ENCODE results near the gene FAM83G.
"Not testable (repeated sequence)": the region's sequence is repeated elsewhere in the genome, so short reads cannot be mapped to it uniquely, and the experiment has no call there.

The FAM83G gene

GRCh38 chr17:19023209-19023999, 18.8 kb upstream of the FAM83G start:
- in situ Hi-C loops (cut with HindIII; ENCODE audit: low sequenced_read_pairs) = no loop called here

GRCh38 chr17:19022747-19023146, 18.2 kb upstream of the FAM83G start:
- in situ Hi-C loops (cut with HindIII; ENCODE audit: low sequenced_read_pairs) = no loop called here

- in situ Hi-C loops (cut with HindIII; ENCODE audit: low sequenced_read_pairs) = no loop called here
Measured at GRCh38 chr17:19022128-19022527, 17.6 kb upstream of the FAM83G start.

GRCh38 chr17:19021622-19022083, 17.1 kb upstream of the FAM83G start:
- in situ Hi-C loops (cut with HindIII; ENCODE audit: low sequenced_read_pairs) = no loop called here

- in situ Hi-C loops (cut with HindIII; ENCODE audit: low sequenced_read_pairs) = not testable (repeated sequence)
Measured at GRCh38 chr17:19021011-19021621, 16.6 kb upstream of the FAM83G start.

- in situ Hi-C loops (cut with HindIII; ENCODE audit: low sequenced_read_pairs) = no loop called here
Measured at GRCh38 chr17:19020016-19020415, 15.5 kb upstream of the FAM83G start.

GRCh38 chr17:19019041-19019941, 14.7 kb upstream of the FAM83G start:
- in situ Hi-C loops (cut with HindIII; ENCODE audit: low sequenced_read_pairs) = no loop called here

- in situ Hi-C loops (cut with HindIII; ENCODE audit: low sequenced_read_pairs) = no loop called here
Measured at GRCh38 chr17:19018600-19018950, 14.0 kb upstream of the FAM83G start.

GRCh38 chr17:19017804-19018599, 13.4 kb upstream of the FAM83G start:
- in situ Hi-C loops (cut with HindIII; ENCODE audit: low sequenced_read_pairs) = no loop called here

GRCh38 chr17:19017401-19017800, 12.8 kb upstream of the FAM83G start:
- in situ Hi-C loops (cut with HindIII; ENCODE audit: low sequenced_read_pairs) = no loop called here

- in situ Hi-C loops (cut with HindIII; ENCODE audit: low sequenced_read_pairs) = no loop called here
Measured at GRCh38 chr17:19016881-19017280, 12.3 kb upstream of the FAM83G start.

- in situ Hi-C loops (cut with HindIII; ENCODE audit: low sequenced_read_pairs) = no loop called here
Measured at GRCh38 chr17:19016297-19016696, 11.7 kb upstream of the FAM83G start.

- in situ Hi-C loops (cut with HindIII; ENCODE audit: low sequenced_read_pairs) = no loop called here
Measured at GRCh38 chr17:19015428-19015827, 10.9 kb upstream of the FAM83G start.

- in situ Hi-C loops (cut with HindIII; ENCODE audit: low sequenced_read_pairs) = no loop called here
Measured at GRCh38 chr17:19014628-19015215, 10.2 kb upstream of the FAM83G start.

GRCh38 chr17:19013806-19014627, 9.5 kb upstream of the FAM83G start:
- in situ Hi-C loops (cut with HindIII; ENCODE audit: low sequenced_read_pairs) = no loop called here

GRCh38 chr17:19013226-19013625, 8.7 kb upstream of the FAM83G start:
- in situ Hi-C loops (cut with HindIII; ENCODE audit: low sequenced_read_pairs) = no loop called here

- in situ Hi-C loops (cut with HindIII; ENCODE audit: low sequenced_read_pairs) = no loop called here
Measured at GRCh38 chr17:19012171-19013080, 7.9 kb upstream of the FAM83G start.

GRCh38 chr17:19011581-19011980, 7.0 kb upstream of the FAM83G start:
- in situ Hi-C loops (cut with HindIII; ENCODE audit: low sequenced_read_pairs) = no loop called here
